ENCODE data around the gene GTF3A. TPM values are rescaled to one million over a fixed set of nuclear protein-coding genes. Genes with fewer than 3 reads are reported as not detected.
A peak's percentile ranks its signal among the peaks of the same experiment; 100 is the strongest.

Gene GTF3A
- total RNA-seq (2012; rRNA removed) = 116 and 148 TPM in 2 replicates
- 73.1 and 74.1 TPM in 2 replicates for polyA plus RNA-seq (2012; rRNA removed)
- polyA plus RNA-seq (2012; cell fraction: cytosol; rRNA removed) = 52.0 and 62.7 TPM in 2 replicates
- polyA plus RNA-seq (2012; cell fraction: nucleus; rRNA removed; ENCODE audit: low replicate concordance) = 32.2 and 40.3 TPM in 2 replicates
- percentile 65 among the genes with signal in this experiment for Bru-seq, nascent RNA
- percentile 58 among the genes with signal in this experiment for BruChase-seq, experiment 1, labeled RNA remaining after a 6-hour chase
- BruChase-seq, experiment 2, labeled RNA remaining after a 2-hour chase = percentile 55 among the genes with signal in this experiment
- long read RNA-seq, transcript GTF3A-202 (8 exons, 1,191 nt) = minor isoform, 7 of 96 reads
- long read RNA-seq, transcript GTF3A-201 (9 exons, 1,383 nt) = major isoform, 72 of 96 reads
- long read RNA-seq, partial matches to known transcripts = 7 of 96 reads
- long read RNA-seq, other reads (novel, unspliced or antisense) = 10 of 96 reads

DNA sequence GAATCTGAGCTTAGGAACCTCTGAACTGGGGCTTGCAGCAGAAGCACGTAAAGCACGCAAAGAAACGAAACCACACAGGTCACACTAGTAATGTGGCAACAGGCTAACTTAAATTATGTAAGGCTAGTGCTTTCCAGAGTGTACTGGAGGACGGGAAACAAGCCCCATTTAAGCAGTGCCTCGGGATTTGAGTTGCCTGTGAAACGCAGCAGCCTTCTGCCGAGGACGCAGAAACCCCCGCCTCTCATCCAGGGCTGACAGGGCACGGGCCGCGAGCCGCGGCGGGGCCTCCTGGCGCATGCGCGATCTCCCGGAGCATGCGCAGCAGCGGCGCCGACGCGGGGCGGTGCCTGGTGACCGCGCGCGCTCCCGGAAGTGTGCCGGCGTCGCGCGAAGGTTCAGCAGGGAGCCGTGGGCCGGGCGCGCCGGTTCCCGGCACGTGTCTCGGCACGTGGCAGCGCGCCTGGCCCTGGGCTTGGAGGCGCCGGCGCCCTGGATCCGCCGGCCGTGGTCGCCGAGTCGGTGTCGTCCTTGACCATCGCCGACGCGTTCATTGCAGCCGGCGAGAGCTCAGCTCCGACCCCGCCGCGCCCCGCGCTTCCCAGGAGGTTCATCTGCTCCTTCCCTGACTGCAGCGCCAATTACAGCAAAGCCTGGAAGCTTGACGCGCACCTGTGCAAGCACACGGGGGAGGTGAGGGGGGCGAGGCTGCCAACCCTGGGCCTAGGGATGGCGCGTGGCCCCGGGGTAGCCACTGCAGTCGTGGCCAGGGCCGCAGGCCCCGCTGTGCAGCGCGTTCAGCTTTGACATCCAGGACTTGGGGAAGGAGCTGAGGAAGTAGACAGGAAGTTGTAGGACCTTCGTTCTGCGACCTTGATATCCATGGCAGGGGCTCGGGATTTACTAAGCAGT is at the start of gene GTF3A:
GTF3A (plus strand) TSS at position 374 of the 912 bp plus-strand sequence.
- no TSS peak for BruUV-seq (replicated peaks)
- Histone ChIP-seq H3K9ac (ENCODE audit: low read depth, low read length) (peak within 1 kb of the TSS; percentile 93), H3K14ac (replicated peaks; ENCODE audit: low read depth, low read length) (peak within 1 kb of the TSS; percentile 100), H2BK120ac (ENCODE audit: low read depth, low read length) (peak within 1 kb of the TSS; percentile 90), H3K27me3 (ENCODE audit: control insufficient read depth, insufficient read depth, low read length) (peaks cover 2% of the 10 kb centered on the region; the same call in 1 of the 2 replicates), H3K23ac (ENCODE audit: low read depth, low read length) (peak within 1 kb of the TSS; percentile 97), H4K91ac (ENCODE audit: insufficient read depth, low read depth, low read length) (peak within 1 kb of the TSS; percentile 91), H2BK5ac (ENCODE audit: low read depth, low read length, poor library complexity, severe bottlenecking) (peak within 1 kb of the TSS; percentile 77), H4K8ac (ENCODE audit: low read depth in 2 of 2, low read length in 2 of 2) (peak within 1 kb of the TSS; percentile 85 to 97), H2AK5ac (ENCODE audit: low read depth, low read length) (peak within 1 kb of the TSS; percentile 92), H3K4me1 (ENCODE audit: control insufficient read depth, insufficient read depth, low read length) (peaks cover 15% of the 10 kb centered on the region), H3K18ac (ENCODE audit: low read depth, low read length) (peak within 1 kb of the TSS; percentile 38), H3K27ac (ENCODE audit: insufficient read depth, low read length) (peak within 1 kb of the TSS; percentile 81), H3K9me3 (ENCODE audit: control insufficient read depth, insufficient read depth, low read length) (no peaks in the 10 kb centered on the region), H3K79me1 (ENCODE audit: low read depth in 1 of 2, low read length in 2 of 2) (peaks cover 23 to 43% of the 10 kb centered on the region in 2 experiments), H2AFZ (replicated peaks; ENCODE audit: low read length, poor library complexity) (peak within 1 kb of the TSS; percentile 94), H4K5ac (ENCODE audit: low read depth, low read length) (peak within 1 kb of the TSS; percentile 73), H3K9me1 (ENCODE audit: insufficient read depth, low read length) (peaks cover 23% of the 10 kb centered on the region), H3K56ac (ENCODE audit: extremely low read depth, insufficient read depth, low read length) (peak within 1 kb of the TSS; percentile 91), H4K20me1 (ENCODE audit: insufficient read depth, low read length) (no peaks in the 10 kb centered on the region), H3K4me3 (ENCODE audit: insufficient read depth, low read depth, low read length) (peak within 1 kb of the TSS; percentile 57), H2BK20ac (ENCODE audit: low read depth, low read length) (peak within 1 kb of the TSS; percentile 35), H3K4me2 (ENCODE audit: low read depth, low read length) (peak within 1 kb of the TSS; percentile 89), H2AK9ac (replicated peaks; ENCODE audit: low read depth, low read length, poor library complexity) (peak within 1 kb of the TSS; percentile 87), H3K36me3 (ENCODE audit: control insufficient read depth, insufficient read depth, low read length) (peaks cover 9% of the 10 kb centered on the region), H3K4ac (ENCODE audit: low read depth, low read length) (peak within 1 kb of the TSS; percentile 97), H2BK15ac (ENCODE audit: low read depth, low read length) (peak within 1 kb of the TSS; percentile 34; the same call in 1 of the 3 replicates)
- 0% methylated on average over 53 of the region's 85 CpGs; no CpG with 5 or more reads in 1 of the 2 experiments for WGBS, 2 experiments (ENCODE audit: extremely low coverage in 2 of 2, insufficient read length in 1 of 2)
- CTCF ChIA-PET = interaction anchor here (1.0 kb wide), 1 partner anchor 478 kb away, joined by 3 read pairs; no protein-coding TSS in a partner anchor
- DNase-seq (peak; percentile 82), ATAC-seq (ENCODE audit: low read depth) (peak; percentile 92)
- POLR2A ChIA-PET (ENCODE audit: unreplicated experiment) = no interaction called here
- intact Hi-C loops (cut with micrococcal nuclease) (loop anchor here (1.0 to 10.0 kb wide), 2 partner anchors 21 to 440 kb away; no protein-coding TSS in a partner anchor), in situ Hi-C loops (cut with MboI; ENCODE audit: low sequenced_read_pairs) (no loop called here), dilution Hi-C loops (cut with HindIII; ENCODE audit: low sequenced_read_pairs, unreplicated experiment) (no loop called here)
- TF ChIP-seq MAZ (IDR thresholded peaks at IDR 0.05; ENCODE audit: borderline replicate concordance, low read depth, low read length) (peak; percentile 46; the same call in 1 of the 2 replicates), POLR2A (IDR thresholded peaks at IDR 0.05; ENCODE audit: low read depth, low read length) (peak; percentile 51; the same call in 1 of the 2 replicates), MAFK (IDR thresholded peaks at IDR 0.05; ENCODE audit: low read depth, low read length) (no peak), BHLHE40 (IDR thresholded peaks at IDR 0.05; ENCODE audit: low read depth, low read length) (peak; percentile 90), MXI1 (IDR thresholded peaks at IDR 0.05; ENCODE audit: borderline replicate concordance, low read depth, low read length) (peak; percentile 98), CTCF (conservative IDR thresholded peaks at IDR 0.05; ENCODE audit: low read depth, low read length) (no peak), CEBPB (IDR thresholded peaks at IDR 0.05; ENCODE audit: low read depth, low read length) (peak; percentile 33; the same call in 1 of the 2 replicates), CHD1 (IDR thresholded peaks at IDR 0.05; ENCODE audit: low read depth, low read length) (no peak)
- TF ChIP-seq, protein P1, sequence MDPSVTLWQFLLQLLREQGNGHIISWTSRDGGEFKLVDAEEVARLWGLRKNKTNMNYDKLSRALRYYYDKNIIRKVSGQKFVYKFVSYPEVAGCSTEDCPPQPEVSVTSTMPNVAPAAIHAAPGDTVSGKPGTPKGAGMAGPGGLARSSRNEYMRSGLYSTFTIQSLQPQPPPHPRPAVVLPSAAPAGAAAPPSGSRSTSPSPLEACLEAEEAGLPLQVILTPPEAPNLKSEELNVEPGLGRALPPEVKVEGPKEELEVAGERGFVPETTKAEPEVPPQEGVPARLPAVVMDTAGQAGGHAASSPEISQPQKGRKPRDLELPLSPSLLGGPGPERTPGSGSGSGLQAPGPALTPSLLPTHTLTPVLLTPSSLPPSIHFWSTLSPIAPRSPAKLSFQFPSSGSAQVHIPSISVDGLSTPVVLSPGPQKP (IDR thresholded peaks at IDR 0.05; ENCODE audit: borderline replicate concordance, low read depth, low read length) = no peak
- TF ChIP-seq, protein P2, sequence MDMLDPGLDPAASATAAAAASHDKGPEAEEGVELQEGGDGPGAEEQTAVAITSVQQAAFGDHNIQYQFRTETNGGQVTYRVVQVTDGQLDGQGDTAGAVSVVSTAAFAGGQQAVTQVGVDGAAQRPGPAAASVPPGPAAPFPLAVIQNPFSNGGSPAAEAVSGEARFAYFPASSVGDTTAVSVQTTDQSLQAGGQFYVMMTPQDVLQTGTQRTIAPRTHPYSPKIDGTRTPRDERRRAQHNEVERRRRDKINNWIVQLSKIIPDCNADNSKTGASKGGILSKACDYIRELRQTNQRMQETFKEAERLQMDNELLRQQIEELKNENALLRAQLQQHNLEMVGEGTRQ (IDR thresholded peaks at IDR 0.05; ENCODE audit: low read depth, low read length) = peak; percentile 86

Measured in IMR-90 (cell line).